ENCODE measurements around the gene FAM228B.

Gene FAM228B

GRCh38 chr2:24206242-24206641 is 83.0 kb downstream of the FAM228B start:
- no peak for DNase-seq

GRCh38 chr2:24206714-24207113 is 83.4 kb downstream of the FAM228B start:
- no peak for DNase-seq

- DNase-seq, result no peak
Measured at GRCh38 chr2:24207359-24207758, 84.1 kb downstream of the FAM228B start.

GRCh38 chr2:24208490-24208889 is 85.2 kb downstream of the FAM228B start:
- no peak for DNase-seq

- DNase-seq, result no peak
Measured at GRCh38 chr2:24209389-24210105, 86.3 kb downstream of the FAM228B start.

GRCh38 chr2:24210106-24210455 is 86.8 kb downstream of the FAM228B start:
- no peak for DNase-seq

- no peak for DNase-seq
Measured at GRCh38 chr2:24210723-24211122, 87.5 kb downstream of the FAM228B start.

GRCh38 chr2:24211408-24211807 is 88.1 kb downstream of the FAM228B start:
- no peak for DNase-seq

- DNase-seq, result no peak
Measured at GRCh38 chr2:24214880-24215279, 91.6 kb downstream of the FAM228B start.

Data from effector CD8-positive, alpha-beta T cell (primary cell).